ENCODE measurements around the gene GFM1. TPM values are rescaled to one million over a fixed set of nuclear protein-coding genes. Genes with fewer than 3 reads are reported as not detected.

Gene GFM1
- total and polyA plus RNA-seq, 2 experiments from 2014 or later = 24.5 to 59.9 TPM

DNA sequence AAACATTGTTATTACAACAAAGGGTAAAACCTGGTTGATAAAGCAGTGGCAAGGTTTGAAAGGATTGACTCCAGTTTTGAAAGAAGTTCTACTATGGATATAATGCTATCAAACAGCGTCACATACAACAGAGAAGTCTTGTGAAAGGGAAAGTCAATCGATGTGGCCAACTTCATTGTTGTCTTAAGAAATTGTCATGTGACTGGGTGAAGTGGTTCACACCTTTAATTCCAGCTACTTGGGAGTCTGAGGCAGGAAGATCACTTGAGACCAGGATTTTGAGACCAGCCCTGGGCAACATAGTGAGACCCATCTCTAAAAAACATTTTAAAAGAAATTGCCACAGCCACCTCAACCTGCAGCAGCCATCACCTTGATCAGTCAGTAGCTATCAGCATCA is 34.4 kb downstream of the GFM1 start:
- Mint-ChIP-seq H3K27ac (no peak overlapping the region), H3K4me1 (no peaks in the 10 kb centered on the region), H3K9me3 (no peaks in the 10 kb centered on the region), H3K36me3 (ENCODE audit: low read depth) (no peaks in the 10 kb centered on the region), H3K27me3 (ENCODE audit: insufficient read depth, low read depth, poor library complexity) (no peaks in the 10 kb centered on the region), H3K4me3 (no peak overlapping the region)
- Histone ChIP-seq H3F3A (replicated peaks; ENCODE audit: low read depth) (no peaks in the 10 kb centered on the region), H3K79me2 (replicated peaks; ENCODE audit: insufficient read depth) (no peaks in the 10 kb centered on the region), H4K20me1 (replicated peaks; ENCODE audit: insufficient read depth) (no peaks in the 10 kb centered on the region), H3K4me3 (no peak overlapping the region), H2AFZ (no peak overlapping the region), H3K27me3 (ENCODE audit: insufficient read depth) (no peaks in the 10 kb centered on the region), H3K4me1 (ENCODE audit: insufficient read depth) (no peaks in the 10 kb centered on the region), H3K9me2 (ENCODE audit: insufficient read depth) (no peaks in the 10 kb centered on the region), H3K27ac (ENCODE audit: low read depth) (no peak overlapping the region), H3K4me2 (no peak overlapping the region), H3K36me3 (ENCODE audit: insufficient read depth) (no peaks in the 10 kb centered on the region)
- no peak for TF ChIP-seq ZNF114 (CRISPR knock-in tag; IDR thresholded peaks at IDR 0.05)
- DNase-seq (ENCODE audit: low spot score) = no peak
- no peak for ATAC-seq

DNA sequence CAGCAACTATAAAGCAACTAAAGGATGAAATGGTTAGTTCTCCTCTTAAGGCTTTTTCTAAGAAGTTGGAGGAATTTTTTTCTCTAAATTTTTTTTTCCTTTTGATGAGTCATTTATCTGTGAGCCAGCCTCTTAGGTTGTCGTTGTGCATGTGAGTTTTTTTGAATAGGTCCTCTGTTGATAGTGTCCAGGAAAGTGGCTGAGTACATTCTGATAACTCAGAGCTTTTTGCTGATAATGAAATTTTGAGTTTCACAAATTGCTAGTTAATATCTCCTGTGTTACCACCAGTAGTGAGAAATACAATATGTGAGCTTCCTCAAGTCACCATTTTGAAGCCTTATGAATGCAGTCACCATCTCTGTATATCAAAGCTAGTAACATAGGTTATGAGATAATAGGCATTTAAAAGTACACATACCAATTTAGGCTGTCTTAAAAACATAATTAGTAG is 35.2 kb downstream of the GFM1 start:
- H4K20me1 ChIP-seq (replicated peaks; ENCODE audit: insufficient read depth) = no peaks in the 10 kb centered on the region
- no peak overlapping the region for H3K27ac ChIP-seq (ENCODE audit: low read depth)
- H3K36me3 ChIP-seq (ENCODE audit: insufficient read depth) = no peaks in the 10 kb centered on the region
- Mint-ChIP-seq H3K4me3 (no peak overlapping the region), H3K27ac (no peak overlapping the region), H3K36me3 (ENCODE audit: low read depth) (no peaks in the 10 kb centered on the region; the same call in 2 of the 3 replicates), H3K4me1 (no peaks in the 10 kb centered on the region), H3K27me3 (ENCODE audit: insufficient read depth, low read depth, poor library complexity) (no peaks in the 10 kb centered on the region), H3K9me3 (no peaks in the 10 kb centered on the region)
- no peak overlapping the region for H2AFZ ChIP-seq
- H3K27me3 ChIP-seq (ENCODE audit: insufficient read depth) = no peaks in the 10 kb centered on the region
- no peaks in the 10 kb centered on the region for H3K79me2 ChIP-seq (replicated peaks; ENCODE audit: insufficient read depth)
- H3K4me1 ChIP-seq (ENCODE audit: insufficient read depth) = no peaks in the 10 kb centered on the region
- H3K4me2 ChIP-seq = no peak overlapping the region
- H3K9me2 ChIP-seq (ENCODE audit: insufficient read depth) = no peaks in the 10 kb centered on the region
- no peak for ATAC-seq
- no peaks in the 10 kb centered on the region for H3F3A ChIP-seq (replicated peaks; ENCODE audit: low read depth)
- no peak for DNase-seq (ENCODE audit: low spot score)
- H3K4me3 ChIP-seq = no peak overlapping the region
- no peak for TF ChIP-seq EZH2 (IDR thresholded peaks at IDR 0.05; ENCODE audit: low read depth, unreplicated experiment)
- TF ChIP-seq, protein P1, sequence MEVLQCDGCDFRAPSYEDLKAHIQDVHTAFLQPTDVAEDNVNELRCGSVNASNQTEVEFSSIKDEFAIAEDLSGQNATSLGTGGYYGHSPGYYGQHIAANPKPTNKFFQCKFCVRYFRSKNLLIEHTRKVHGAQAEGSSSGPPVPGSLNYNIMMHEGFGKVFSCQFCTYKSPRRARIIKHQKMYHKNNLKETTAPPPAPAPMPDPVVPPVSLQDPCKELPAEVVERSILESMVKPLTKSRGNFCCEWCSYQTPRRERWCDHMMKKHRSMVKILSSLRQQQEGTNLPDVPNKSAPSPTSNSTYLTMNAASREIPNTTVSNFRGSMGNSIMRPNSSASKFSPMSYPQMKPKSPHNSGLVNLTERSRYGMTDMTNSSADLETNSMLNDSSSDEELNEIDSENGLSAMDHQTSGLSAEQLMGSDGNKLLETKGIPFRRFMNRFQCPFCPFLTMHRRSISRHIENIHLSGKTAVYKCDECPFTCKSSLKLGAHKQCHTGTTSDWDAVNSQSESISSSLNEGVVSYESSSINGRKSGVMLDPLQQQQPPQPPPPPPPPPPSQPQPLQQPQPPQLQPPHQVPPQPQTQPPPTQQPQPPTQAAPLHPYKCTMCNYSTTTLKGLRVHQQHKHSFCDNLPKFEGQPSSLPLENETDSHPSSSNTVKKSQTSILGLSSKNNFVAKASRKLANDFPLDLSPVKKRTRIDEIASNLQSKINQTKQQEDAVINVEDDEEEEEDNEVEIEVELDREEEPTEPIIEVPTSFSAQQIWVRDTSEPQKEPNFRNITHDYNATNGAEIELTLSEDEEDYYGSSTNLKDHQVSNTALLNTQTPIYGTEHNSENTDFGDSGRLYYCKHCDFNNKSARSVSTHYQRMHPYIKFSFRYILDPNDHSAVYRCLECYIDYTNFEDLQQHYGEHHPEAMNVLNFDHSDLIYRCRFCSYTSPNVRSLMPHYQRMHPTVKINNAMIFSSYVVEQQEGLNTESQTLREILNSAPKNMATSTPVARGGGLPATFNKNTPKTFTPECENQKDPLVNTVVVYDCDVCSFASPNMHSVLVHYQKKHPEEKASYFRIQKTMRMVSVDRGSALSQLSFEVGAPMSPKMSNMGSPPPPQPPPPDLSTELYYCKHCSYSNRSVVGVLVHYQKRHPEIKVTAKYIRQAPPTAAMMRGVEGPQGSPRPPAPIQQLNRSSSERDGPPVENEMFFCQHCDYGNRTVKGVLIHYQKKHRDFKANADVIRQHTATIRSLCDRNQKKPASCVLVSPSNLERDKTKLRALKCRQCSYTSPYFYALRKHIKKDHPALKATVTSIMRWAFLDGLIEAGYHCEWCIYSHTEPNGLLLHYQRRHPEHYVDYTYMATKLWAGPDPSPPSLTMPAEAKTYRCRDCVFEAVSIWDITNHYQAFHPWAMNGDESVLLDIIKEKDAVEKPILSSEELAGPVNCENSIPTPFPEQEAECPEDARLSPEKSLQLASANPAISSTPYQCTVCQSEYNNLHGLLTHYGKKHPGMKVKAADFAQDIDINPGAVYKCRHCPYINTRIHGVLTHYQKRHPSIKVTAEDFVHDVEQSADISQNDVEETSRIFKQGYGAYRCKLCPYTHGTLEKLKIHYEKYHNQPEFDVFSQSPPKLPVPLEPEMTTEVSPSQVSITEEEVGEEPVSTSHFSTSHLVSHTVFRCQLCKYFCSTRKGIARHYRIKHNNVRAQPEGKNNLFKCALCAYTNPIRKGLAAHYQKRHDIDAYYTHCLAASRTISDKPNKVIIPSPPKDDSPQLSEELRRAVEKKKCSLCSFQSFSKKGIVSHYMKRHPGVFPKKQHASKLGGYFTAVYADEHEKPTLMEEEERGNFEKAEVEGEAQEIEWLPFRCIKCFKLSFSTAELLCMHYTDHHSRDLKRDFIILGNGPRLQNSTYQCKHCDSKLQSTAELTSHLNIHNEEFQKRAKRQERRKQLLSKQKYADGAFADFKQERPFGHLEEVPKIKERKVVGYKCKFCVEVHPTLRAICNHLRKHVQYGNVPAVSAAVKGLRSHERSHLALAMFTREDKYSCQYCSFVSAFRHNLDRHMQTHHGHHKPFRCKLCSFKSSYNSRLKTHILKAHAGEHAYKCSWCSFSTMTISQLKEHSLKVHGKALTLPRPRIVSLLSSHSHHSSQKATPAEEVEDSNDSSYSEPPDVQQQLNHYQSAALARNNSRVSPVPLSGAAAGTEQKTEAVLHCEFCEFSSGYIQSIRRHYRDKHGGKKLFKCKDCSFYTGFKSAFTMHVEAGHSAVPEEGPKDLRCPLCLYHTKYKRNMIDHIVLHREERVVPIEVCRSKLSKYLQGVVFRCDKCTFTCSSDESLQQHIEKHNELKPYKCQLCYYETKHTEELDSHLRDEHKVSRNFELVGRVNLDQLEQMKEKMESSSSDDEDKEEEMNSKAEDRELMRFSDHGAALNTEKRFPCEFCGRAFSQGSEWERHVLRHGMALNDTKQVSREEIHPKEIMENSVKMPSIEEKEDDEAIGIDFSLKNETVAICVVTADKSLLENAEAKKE (CRISPR knock-in tag; IDR thresholded peaks at IDR 0.05) = no peak
- TF ChIP-seq, protein P2, sequence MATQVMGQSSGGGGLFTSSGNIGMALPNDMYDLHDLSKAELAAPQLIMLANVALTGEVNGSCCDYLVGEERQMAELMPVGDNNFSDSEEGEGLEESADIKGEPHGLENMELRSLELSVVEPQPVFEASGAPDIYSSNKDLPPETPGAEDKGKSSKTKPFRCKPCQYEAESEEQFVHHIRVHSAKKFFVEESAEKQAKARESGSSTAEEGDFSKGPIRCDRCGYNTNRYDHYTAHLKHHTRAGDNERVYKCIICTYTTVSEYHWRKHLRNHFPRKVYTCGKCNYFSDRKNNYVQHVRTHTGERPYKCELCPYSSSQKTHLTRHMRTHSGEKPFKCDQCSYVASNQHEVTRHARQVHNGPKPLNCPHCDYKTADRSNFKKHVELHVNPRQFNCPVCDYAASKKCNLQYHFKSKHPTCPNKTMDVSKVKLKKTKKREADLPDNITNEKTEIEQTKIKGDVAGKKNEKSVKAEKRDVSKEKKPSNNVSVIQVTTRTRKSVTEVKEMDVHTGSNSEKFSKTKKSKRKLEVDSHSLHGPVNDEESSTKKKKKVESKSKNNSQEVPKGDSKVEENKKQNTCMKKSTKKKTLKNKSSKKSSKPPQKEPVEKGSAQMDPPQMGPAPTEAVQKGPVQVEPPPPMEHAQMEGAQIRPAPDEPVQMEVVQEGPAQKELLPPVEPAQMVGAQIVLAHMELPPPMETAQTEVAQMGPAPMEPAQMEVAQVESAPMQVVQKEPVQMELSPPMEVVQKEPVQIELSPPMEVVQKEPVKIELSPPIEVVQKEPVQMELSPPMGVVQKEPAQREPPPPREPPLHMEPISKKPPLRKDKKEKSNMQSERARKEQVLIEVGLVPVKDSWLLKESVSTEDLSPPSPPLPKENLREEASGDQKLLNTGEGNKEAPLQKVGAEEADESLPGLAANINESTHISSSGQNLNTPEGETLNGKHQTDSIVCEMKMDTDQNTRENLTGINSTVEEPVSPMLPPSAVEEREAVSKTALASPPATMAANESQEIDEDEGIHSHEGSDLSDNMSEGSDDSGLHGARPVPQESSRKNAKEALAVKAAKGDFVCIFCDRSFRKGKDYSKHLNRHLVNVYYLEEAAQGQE (IDR thresholded peaks at IDR 0.05; ENCODE audit: unreplicated experiment) = no peak
- no peak for TF ChIP-seq NANOG (IDR thresholded peaks at IDR 0.05; ENCODE audit: borderline replicate concordance)
- no peak for TF ChIP-seq STAT1 (IDR thresholded peaks at IDR 0.05; ENCODE audit: unreplicated experiment)
- no peak for TF ChIP-seq POLR2AphosphoS5 (IDR thresholded peaks at IDR 0.05; ENCODE audit: low read depth)
- TF ChIP-seq, protein P3, sequence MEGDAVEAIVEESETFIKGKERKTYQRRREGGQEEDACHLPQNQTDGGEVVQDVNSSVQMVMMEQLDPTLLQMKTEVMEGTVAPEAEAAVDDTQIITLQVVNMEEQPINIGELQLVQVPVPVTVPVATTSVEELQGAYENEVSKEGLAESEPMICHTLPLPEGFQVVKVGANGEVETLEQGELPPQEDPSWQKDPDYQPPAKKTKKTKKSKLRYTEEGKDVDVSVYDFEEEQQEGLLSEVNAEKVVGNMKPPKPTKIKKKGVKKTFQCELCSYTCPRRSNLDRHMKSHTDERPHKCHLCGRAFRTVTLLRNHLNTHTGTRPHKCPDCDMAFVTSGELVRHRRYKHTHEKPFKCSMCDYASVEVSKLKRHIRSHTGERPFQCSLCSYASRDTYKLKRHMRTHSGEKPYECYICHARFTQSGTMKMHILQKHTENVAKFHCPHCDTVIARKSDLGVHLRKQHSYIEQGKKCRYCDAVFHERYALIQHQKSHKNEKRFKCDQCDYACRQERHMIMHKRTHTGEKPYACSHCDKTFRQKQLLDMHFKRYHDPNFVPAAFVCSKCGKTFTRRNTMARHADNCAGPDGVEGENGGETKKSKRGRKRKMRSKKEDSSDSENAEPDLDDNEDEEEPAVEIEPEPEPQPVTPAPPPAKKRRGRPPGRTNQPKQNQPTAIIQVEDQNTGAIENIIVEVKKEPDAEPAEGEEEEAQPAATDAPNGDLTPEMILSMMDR (conservative IDR thresholded peaks at IDR 0.05; ENCODE audit: low read depth in 2 of 2) = no peak
- no peak for TF ChIP-seq JUNB (IDR thresholded peaks at IDR 0.05; ENCODE audit: unreplicated experiment)
- no peak for TF ChIP-seq EZH2phosphoT487 (IDR thresholded peaks at IDR 0.05; ENCODE audit: unreplicated experiment)
- no peak for TF ChIP-seq CREB1 (CRISPR knock-in tag; IDR thresholded peaks at IDR 0.05; ENCODE audit: low read depth)
